CD14-positive monocyte (primary cell): Measurements from ENCODE around the gene USP20. TPM values are rescaled to one million over a fixed set of nuclear protein-coding genes. Genes with fewer than 3 reads are reported as not detected.

Experiments
- DNase-seq, 3 donors: peaks; one replicate each; pipeline ENCODE4 v3.0.0-alpha.2; 2011 to 2022
- H2AFZ ChIP-seq: 2 replicates; pipeline ENCODE4 v1.6.0; 2012; ENCODE audit warnings: mild to moderate bottlenecking, low read depth, low read length, inconsistent platforms; ENCODE audit not compliant: insufficient read depth, poor library complexity, severe bottlenecking
- H3K27ac ChIP-seq, 2 donors: 1 replicate in 1 of 2; 2 replicates in 1 of 2; pipeline ENCODE4 v1.5.1; 2012 to 2013; ENCODE audit warnings: low read length in 2 of 2, control low read depth in 1 of 2, inconsistent platforms in 1 of 2, low read depth in 1 of 2, mild to moderate bottlenecking in 1 of 2
- H3K27me3 ChIP-seq, 2 donors: one replicate each; pipeline versions ENCODE4 v1.6.0 to v1.6.1; 2011 to 2013; ENCODE audit warnings: low read length in 2 of 2; ENCODE audit not compliant: control insufficient read depth in 2 of 2, insufficient read depth in 2 of 2
- H3K36me3 ChIP-seq, 2 donors: replicated peaks in 1 of 2; 1 replicate in 1 of 2; 2 replicates in 1 of 2; pipeline versions ENCODE4 v1.5.1 to v1.6.1; 2012 to 2013; ENCODE audit warnings: low read length in 2 of 2, control low read depth in 1 of 2, inconsistent platforms in 1 of 2, mild to moderate bottlenecking in 1 of 2; ENCODE audit not compliant: insufficient read depth in 2 of 2, control insufficient read depth in 1 of 2
- H3K4me1 ChIP-seq, 2 donors: 1 replicate in 1 of 2; 2 replicates in 1 of 2; pipeline versions ENCODE4 v1.5.1 to v1.6.1; 2012 to 2013; ENCODE audit warnings: low read length in 2 of 2, control low read depth in 1 of 2, inconsistent platforms in 1 of 2, mild to moderate bottlenecking in 1 of 2, moderate library complexity in 1 of 2; ENCODE audit not compliant: insufficient read depth in 2 of 2, control insufficient read depth in 1 of 2
- H3K4me2 ChIP-seq: replicated peaks from 2 replicates; pipeline ENCODE3; 2012; ENCODE audit warnings: low read length, moderate library complexity, mild to moderate bottlenecking; ENCODE audit not compliant: poor library complexity, severe bottlenecking; ENCODE audit errors: extremely low read depth
- H3K4me3 ChIP-seq, 3 experiments: fragments of 200-600 bp in 1 of 3; sonication (generic) in 1 of 3; replicated peaks in 1 of 3; 1 replicate in 2 of 3; 2 replicates in 1 of 3; pipeline ENCODE4 v1.5.1; 2011 to 2013; ENCODE audit warnings: low read length in 3 of 3, mild to moderate bottlenecking in 3 of 3, control low read depth in 2 of 3, low read depth in 2 of 3, inconsistent platforms in 1 of 3, moderate library complexity in 1 of 3
- H3K79me2 ChIP-seq: 2 replicates; pipeline ENCODE4 v1.6.0; 2012; ENCODE audit warnings: mild to moderate bottlenecking, control low read depth, inconsistent platforms, low read length, moderate library complexity; ENCODE audit not compliant: insufficient read depth
- H3K9ac ChIP-seq: 2 replicates; pipeline ENCODE4 v1.6.0; 2017; ENCODE audit warnings: low read length, mild to moderate bottlenecking; ENCODE audit not compliant: insufficient read depth, poor library complexity, severe bottlenecking
- H3K9me3 ChIP-seq, 2 donors: replicated peaks in 1 of 2; 1 replicate in 1 of 2; 2 replicates in 1 of 2; pipeline versions ENCODE4 v1.5.1 to v1.6.1; 2012 to 2013; ENCODE audit warnings: low read length in 2 of 2, control low read depth in 1 of 2; ENCODE audit not compliant: control insufficient read depth in 1 of 2, insufficient read depth in 1 of 2
- H4K20me1 ChIP-seq: 2 replicates; pipeline ENCODE4 v1.6.0; 2012; ENCODE audit warnings: mild to moderate bottlenecking, low read length, control low read depth, moderate library complexity; ENCODE audit not compliant: insufficient read depth
- H3K27ac Mint-ChIP-seq, 7 donors: one replicate each; pipeline ENCODE4 v1.8.0; 2020; ENCODE audit warnings: mild to moderate bottlenecking in 7 of 7, mixed read lengths in 7 of 7, moderate library complexity in 6 of 7, inconsistent platforms in 2 of 7
- H3K27me3 Mint-ChIP-seq, 3 donors: one replicate each; pipeline ENCODE4 v1.8.0; 2021 to 2022; ENCODE audit warnings: low read depth in 3 of 3, mild to moderate bottlenecking in 3 of 3, mixed read lengths in 3 of 3, moderate library complexity in 3 of 3, inconsistent platforms in 1 of 3
- H3K36me3 Mint-ChIP-seq, 2 donors: one replicate each; pipeline ENCODE4 v1.8.0; 2020; ENCODE audit warnings: mixed read lengths in 2 of 2, inconsistent platforms in 1 of 2, mild to moderate bottlenecking in 1 of 2
- H3K4me1 Mint-ChIP-seq: one replicate; pipeline ENCODE4 v1.8.0; 2020; ENCODE audit warnings: mild to moderate bottlenecking, mixed read lengths
- H3K4me3 Mint-ChIP-seq, 2 donors: one replicate each; pipeline ENCODE4 v1.8.0; 2020; ENCODE audit warnings: mild to moderate bottlenecking in 2 of 2, mixed read lengths in 2 of 2, moderate library complexity in 1 of 2
- H3K9me3 Mint-ChIP-seq, 7 donors: one replicate each; pipeline ENCODE4 v1.8.0; 2020 to 2022; ENCODE audit warnings: mixed read lengths in 7 of 7, mild to moderate bottlenecking in 6 of 7, moderate library complexity in 6 of 7, inconsistent platforms in 2 of 7
- CTCF ChIP-seq: fragments of 200-600 bp; IDR thresholded peaks from one replicate; pipeline ENCODE4 v1.8.0; 2022; ENCODE audit warnings: antibody characterized with exemption, mild to moderate bottlenecking
- WGBS: methylation state at CpG from one replicate; pipeline ENCODE4 v1.1.5; 2013; ENCODE audit warnings: missing lambda C conversion rate; ENCODE audit not compliant: insufficient coverage; 5-methylcytosine and 5-hydroxymethylcytosine counted together
- intact Hi-C, 2 donors: fragments of 100-400 bp; cut with micrococcal nuclease; formaldehyde crosslinking; loops; one replicate each; pipeline versions ENCODE4 v1.15.0 to v1.15.1; 2023
- polyA plus RNA-seq, 3 donors: library from polyadenylated mRNA; depleted of rRNA in 1 of 3; unstranded in 2 of 3; stranded (reverse) in 1 of 3; fragments of 300-500 nt in 2 of 3; fragments of >200 nt in 1 of 3; fragmentation: Illumina TruSeq in 2 of 3; gene quantifications; 1 replicate in 2 of 3; 2 replicates in 1 of 3; pipeline ENCODE4 v1.2.3, GENCODE V29; 2012 to 2021

USP20 gene
- polyA plus RNA-seq, 3 donors: 2.7 to 30.0 (median 5.2) TPM

- Histone ChIP-seq H3K4me3 (no peak overlapping the region), H3K9me3 (no peaks in the 10 kb centered on the region), H2AFZ (no peak overlapping the region), H3K79me2 (peaks cover 19% of the 10 kb centered on the region), H3K4me2 (no peak overlapping the region), H3K36me3 (peaks cover 21 to 33% of the 10 kb centered on the region in 2 donors), H3K4me1 (peaks cover 46 to 47% of the 10 kb centered on the region in 2 donors), H3K9ac (no peak overlapping the region), H3K27me3 (no peaks in the 10 kb centered on the region), H3K27ac (peak overlapping the region in 1 of 2 donors; percentile 92), H4K20me1 (no peaks in the 10 kb centered on the region)
- Mint-ChIP-seq H3K36me3 (peaks cover 46 to 58% of the 10 kb centered on the region in 2 donors), H3K4me3 (no peak overlapping the region), H3K27me3 (peaks cover 0 to 3% (median 0%) of the 10 kb centered on the region in 3 donors), H3K9me3 (no peaks in the 10 kb centered on the region), H3K27ac (peak overlapping the region in 6 of 7 donors; percentile 45 to 98 (median 74)), H3K4me1 (peaks cover 54% of the 10 kb centered on the region)
- no CpG with 5 or more reads among the region's 4 CpGs for WGBS
- DNase-seq: no peak
- no peak for TF ChIP-seq CTCF
- intact Hi-C loops: no loop called here
Measured at GRCh38 chr9:129891569-129891968, 56.3 kb downstream of the USP20 start.

GRCh38 chr9:129894120-129894823 lies 59.0 kb downstream of the USP20 start:
- Mint-ChIP-seq H3K27me3 (peaks cover 0 to 2% (median 0%) of the 10 kb centered on the region in 3 donors), H3K4me3 (no peak overlapping the region), H3K9me3 (peaks cover 0 to under 1% (median 0%) of the 10 kb centered on the region in 7 donors), H3K36me3 (peaks cover 63 to 83% of the 10 kb centered on the region in 2 donors), H3K4me1 (peaks cover 37% of the 10 kb centered on the region), H3K27ac (peak overlapping the region in 3 of 7 donors; percentile 4 to 65 (median 42))
- H3K9me3 ChIP-seq: no peaks in the 10 kb centered on the region
- 85% methylated on average over 3 of the region's 9 CpGs for WGBS
- intact Hi-C loops: no loop called here
- H3K4me2 ChIP-seq: no peak overlapping the region
- H3K27ac ChIP-seq: no peak overlapping the region
- no peaks in the 10 kb centered on the region for H3K27me3 ChIP-seq
- peaks cover 28 to 50% of the 10 kb centered on the region in 2 donors for H3K36me3 ChIP-seq
- H2AFZ ChIP-seq: no peak overlapping the region
- H4K20me1 ChIP-seq: no peaks in the 10 kb centered on the region
- H3K4me3 ChIP-seq: no peak overlapping the region
- no peak for TF ChIP-seq CTCF
- DNase-seq: no peak
- peaks cover 28 to 31% of the 10 kb centered on the region in 2 donors for H3K4me1 ChIP-seq
- H3K9ac ChIP-seq: no peak overlapping the region
- H3K79me2 ChIP-seq: peaks cover 12% of the 10 kb centered on the region
